ENCODE data around the gene WNT8B.
A peak's percentile ranks its signal among the peaks of the same experiment; 100 is the strongest.

The WNT8B gene

DNA sequence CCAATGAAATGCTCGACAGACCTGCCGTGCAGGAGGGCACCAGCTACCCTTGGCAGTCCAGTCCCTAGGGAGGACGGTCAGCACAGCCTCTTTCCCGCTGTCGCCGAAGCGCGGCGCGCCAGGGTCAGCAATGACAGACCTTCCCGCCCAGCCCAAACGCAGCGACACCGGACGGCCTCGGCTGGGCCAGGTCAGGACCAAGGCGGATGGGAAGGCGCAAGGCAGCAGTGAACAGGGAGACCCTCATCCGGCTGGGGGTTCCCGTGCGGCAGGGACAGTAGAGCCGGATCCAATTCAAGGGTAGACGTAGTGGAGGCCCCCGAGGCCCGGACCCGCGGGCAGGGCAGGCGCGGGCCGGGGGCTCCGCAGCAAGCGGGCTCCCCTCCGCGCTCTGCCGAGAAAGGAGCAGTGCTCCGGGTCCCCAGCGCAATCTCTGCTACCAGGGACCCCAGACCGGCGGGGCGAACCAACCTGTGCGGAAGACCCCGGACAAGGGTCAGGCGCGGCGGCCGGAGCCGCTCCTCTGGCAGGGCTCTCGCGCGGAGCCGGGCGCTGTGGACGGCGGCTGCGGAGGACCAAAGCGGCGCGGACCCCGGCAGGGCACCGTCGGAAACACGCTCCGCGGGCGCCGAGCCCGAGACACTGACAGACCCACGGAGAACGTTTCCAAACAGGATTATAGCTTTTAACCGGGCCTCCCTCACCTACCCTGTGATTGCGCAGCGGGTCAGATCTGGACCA is 56.7 kb downstream of the WNT8B start, which contains the start of gene SEC31B:
TSS of gene SEC31B (minus strand) at position 551 of the 741 bp plus-strand sequence. CDS start 2,909 bp downstream, outside the sequence.
- Histone ChIP-seq H3K4me3 (ENCODE audit: severe bottlenecking) (no peak within 1 kb of the TSS), H3K27me3 (ENCODE audit: insufficient read depth, poor library complexity, severe bottlenecking) (no peaks in the 10 kb centered on the region), H3K4me1 (ENCODE audit: insufficient read depth, poor library complexity, severe bottlenecking) (peaks cover 9% of the 10 kb centered on the region), H3K36me3 (ENCODE audit: low read depth) (peaks cover 5% of the 10 kb centered on the region), H3K27ac (ENCODE audit: poor library complexity, severe bottlenecking) (peak within 1 kb of the TSS; percentile 41), H3K9me3 (ENCODE audit: severe bottlenecking) (no peaks in the 10 kb centered on the region)
- TF ChIP-seq, protein P1, sequence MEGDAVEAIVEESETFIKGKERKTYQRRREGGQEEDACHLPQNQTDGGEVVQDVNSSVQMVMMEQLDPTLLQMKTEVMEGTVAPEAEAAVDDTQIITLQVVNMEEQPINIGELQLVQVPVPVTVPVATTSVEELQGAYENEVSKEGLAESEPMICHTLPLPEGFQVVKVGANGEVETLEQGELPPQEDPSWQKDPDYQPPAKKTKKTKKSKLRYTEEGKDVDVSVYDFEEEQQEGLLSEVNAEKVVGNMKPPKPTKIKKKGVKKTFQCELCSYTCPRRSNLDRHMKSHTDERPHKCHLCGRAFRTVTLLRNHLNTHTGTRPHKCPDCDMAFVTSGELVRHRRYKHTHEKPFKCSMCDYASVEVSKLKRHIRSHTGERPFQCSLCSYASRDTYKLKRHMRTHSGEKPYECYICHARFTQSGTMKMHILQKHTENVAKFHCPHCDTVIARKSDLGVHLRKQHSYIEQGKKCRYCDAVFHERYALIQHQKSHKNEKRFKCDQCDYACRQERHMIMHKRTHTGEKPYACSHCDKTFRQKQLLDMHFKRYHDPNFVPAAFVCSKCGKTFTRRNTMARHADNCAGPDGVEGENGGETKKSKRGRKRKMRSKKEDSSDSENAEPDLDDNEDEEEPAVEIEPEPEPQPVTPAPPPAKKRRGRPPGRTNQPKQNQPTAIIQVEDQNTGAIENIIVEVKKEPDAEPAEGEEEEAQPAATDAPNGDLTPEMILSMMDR (IDR thresholded peaks at IDR 0.05; ENCODE audit: poor library complexity, severe bottlenecking): no peak
- no peak for ATAC-seq (ENCODE audit: low read depth)
- DNase-seq (ENCODE audit: low spot score): no peak

DNA sequence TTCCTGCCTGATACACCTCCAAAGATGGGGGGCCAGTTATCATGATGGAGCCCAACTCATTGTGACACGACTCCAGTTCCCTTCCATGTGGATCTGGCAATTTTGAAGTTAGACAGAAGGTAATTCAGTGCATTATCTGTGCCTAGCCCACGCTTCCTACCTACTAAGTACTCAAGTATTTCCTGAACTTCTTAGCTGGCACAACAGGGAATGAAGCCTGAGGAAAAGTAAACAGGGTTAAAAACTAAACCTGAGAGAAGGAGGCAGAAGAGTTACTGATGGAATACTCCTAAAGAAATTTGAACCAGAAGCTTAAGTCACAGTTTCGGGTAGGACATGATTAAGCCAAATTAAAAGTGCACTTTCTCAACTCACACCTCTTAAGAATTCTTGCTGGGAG is 58.0 kb downstream of the WNT8B start:
- DNase-seq (ENCODE audit: low spot score) (no peak), ATAC-seq (ENCODE audit: low read depth) (peak; percentile 77)
- Histone ChIP-seq H3K4me3 (ENCODE audit: severe bottlenecking) (no peak overlapping the region), H3K36me3 (ENCODE audit: low read depth) (peaks cover 11% of the 10 kb centered on the region), H3K9me3 (ENCODE audit: severe bottlenecking) (no peaks in the 10 kb centered on the region), H3K4me1 (ENCODE audit: insufficient read depth, poor library complexity, severe bottlenecking) (peaks cover 9% of the 10 kb centered on the region), H3K27ac (ENCODE audit: poor library complexity, severe bottlenecking) (peak overlapping the region; percentile 41), H3K27me3 (ENCODE audit: insufficient read depth, poor library complexity, severe bottlenecking) (no peaks in the 10 kb centered on the region)
- TF ChIP-seq, protein P1 (IDR thresholded peaks at IDR 0.05; ENCODE audit: poor library complexity, severe bottlenecking): no peak

GRCh38 chr10:100522107-100522801 is 59.4 kb downstream of the WNT8B start:
- TF ChIP-seq, protein P1 (IDR thresholded peaks at IDR 0.05; ENCODE audit: poor library complexity, severe bottlenecking): no peak
- Histone ChIP-seq H3K4me1 (ENCODE audit: insufficient read depth, poor library complexity, severe bottlenecking) (peaks cover 9% of the 10 kb centered on the region), H3K9me3 (ENCODE audit: severe bottlenecking) (no peaks in the 10 kb centered on the region), H3K27me3 (ENCODE audit: insufficient read depth, poor library complexity, severe bottlenecking) (no peaks in the 10 kb centered on the region), H3K27ac (ENCODE audit: poor library complexity, severe bottlenecking) (peak overlapping the region; percentile 6), H3K4me3 (ENCODE audit: severe bottlenecking) (no peak overlapping the region), H3K36me3 (ENCODE audit: low read depth) (peaks cover 25% of the 10 kb centered on the region)
- peak; percentile 50 for ATAC-seq (ENCODE audit: low read depth)
- DNase-seq (ENCODE audit: low spot score): no peak

GRCh38 chr10:100522945-100523344 is 60.1 kb downstream of the WNT8B start:
- Histone ChIP-seq H3K4me3 (ENCODE audit: severe bottlenecking) (no peak overlapping the region), H3K4me1 (ENCODE audit: insufficient read depth, poor library complexity, severe bottlenecking) (peaks cover 9% of the 10 kb centered on the region), H3K36me3 (ENCODE audit: low read depth) (peaks cover 32% of the 10 kb centered on the region), H3K27ac (ENCODE audit: poor library complexity, severe bottlenecking) (peak overlapping the region; percentile 6), H3K9me3 (ENCODE audit: severe bottlenecking) (no peaks in the 10 kb centered on the region), H3K27me3 (ENCODE audit: insufficient read depth, poor library complexity, severe bottlenecking) (no peaks in the 10 kb centered on the region)
- no peak for ATAC-seq (ENCODE audit: low read depth)
- no peak for DNase-seq (ENCODE audit: low spot score)
- TF ChIP-seq, protein P1 (IDR thresholded peaks at IDR 0.05; ENCODE audit: poor library complexity, severe bottlenecking): no peak

All from RWPE2 (cell line).